GM12878 (cell line): ENCODE results near the gene TNFRSF1A. TPM values are rescaled to one million over a fixed set of nuclear protein-coding genes. Genes with fewer than 3 reads are reported as not detected.

Experiments
- ATF7 ChIP-seq: fragments of 450-650 bp; IDR thresholded peaks from 2 replicates; pipeline ENCODE4 v1.6.1; 2016; ENCODE audit warnings: low read depth, mild to moderate bottlenecking
- BACH1 ChIP-seq: fragments of 450-650 bp; IDR thresholded peaks from 2 replicates; pipeline ENCODE4 v1.6.1; 2017; ENCODE audit warnings: mild to moderate bottlenecking, borderline replicate concordance
- BMI1 ChIP-seq: fragments of 450-650 bp; IDR thresholded peaks from 2 replicates; pipeline ENCODE4 v1.6.1; 2016; ENCODE audit warnings: mild to moderate bottlenecking, moderate library complexity, borderline replicate concordance
- CBFB ChIP-seq: IDR thresholded peaks from 2 replicates; pipeline ENCODE4 v1.6.1; 2016; ENCODE audit warnings: antibody characterized with exemption, low read depth
- CREM ChIP-seq: IDR thresholded peaks from 2 replicates; pipeline ENCODE4 v1.6.1; 2014; ENCODE audit warnings: antibody characterized with exemption, low read depth
- GATAD2B ChIP-seq: fragments of 450-650 bp; conservative IDR thresholded peaks from 2 replicates; pipeline ENCODE4 v1.6.1; 2017; ENCODE audit warnings: low read depth, mild to moderate bottlenecking, moderate library complexity
- IKZF1 ChIP-seq: fragments of 450-650 bp; conservative IDR thresholded peaks from 2 replicates; pipeline ENCODE4 v1.6.1; 2017; ENCODE audit warnings: antibody characterized with exemption, mild to moderate bottlenecking
- LARP7 ChIP-seq: fragments of 450-650 bp; IDR thresholded peaks from 2 replicates; pipeline ENCODE4 v1.6.1; 2017; ENCODE audit warnings: mild to moderate bottlenecking
- MYB ChIP-seq: fragments of 150-350 bp; IDR thresholded peaks from 2 replicates; pipeline ENCODE4 v1.6.1; 2014; ENCODE audit warnings: mild to moderate bottlenecking, low read depth, low read length, borderline replicate concordance
- NFIC ChIP-seq: IDR thresholded peaks from 2 replicates; pipeline ENCODE4 v1.6.1; 2012; ENCODE audit warnings: low read depth, mild to moderate bottlenecking, inconsistent platforms, low read length, moderate library complexity
- NFYB ChIP-seq: IDR thresholded peaks from 2 replicates; pipeline ENCODE4 v1.6.1; 2011; ENCODE audit warnings: low read depth, mild to moderate bottlenecking, low read length, improper control_type of control experiment, moderate library complexity; ENCODE audit not compliant: insufficient read depth
- POLR2AphosphoS2 ChIP-seq: IDR thresholded peaks from 2 replicates; pipeline ENCODE4 v1.6.1; 2011; ENCODE audit warnings: low read depth, mild to moderate bottlenecking, low read length, improper control_type of control experiment, moderate library complexity
- RB1 ChIP-seq: fragments of 450-650 bp; formaldehyde crosslinking; IDR thresholded peaks from 2 replicates; pipeline ENCODE4 v1.6.1; 2017; ENCODE audit warnings: mild to moderate bottlenecking, borderline replicate concordance
- RUNX3 ChIP-seq: IDR thresholded peaks from 2 replicates; pipeline ENCODE4 v1.6.1; 2012; ENCODE audit warnings: low read length, inconsistent platforms
- SMARCA5 ChIP-seq: fragments of 450-650 bp; IDR thresholded peaks from 2 replicates; pipeline ENCODE4 v1.6.1; 2017; ENCODE audit warnings: mild to moderate bottlenecking
- ZNF207 ChIP-seq: fragments of 450-650 bp; IDR thresholded peaks from 2 replicates; pipeline ENCODE4 v1.6.1; 2014; ENCODE audit warnings: antibody characterized with exemption, mild to moderate bottlenecking, borderline replicate concordance
- polyA plus RNA-seq, 11 experiments: library from polyadenylated mRNA; depleted of rRNA in 4 of 11; unstranded in 6 of 11; stranded (reverse) in 5 of 11; fragments of >200 nt; fragmentation: Nextera tagmentation in 4 of 11; fragmentation: Illumina TruSeq in 1 of 11; extraction: Ambion mirVana in 4 of 11; extraction: Trizol in 1 of 11; gene quantifications; 1 replicate in 1 of 11; 2 replicates in 10 of 11; pipeline versions ENCODE4 v1.2.1 to v1.2.3, GENCODE V29; 2011 to 2016; ENCODE audit warnings: inconsistent platforms in 2 of 11, missing spikeins in 2 of 11, low read depth in 1 of 11
- total RNA-seq, 4 experiments: library from RNA; depleted of rRNA in 3 of 4; stranded (reverse); fragments of >200 nt in 3 of 4; fragmentation: Illumina TruSeq in 1 of 4; extraction: Trizol in 1 of 4; gene quantifications; 2 replicates each; pipeline versions ENCODE4 v1.2.1 to v1.2.3, GENCODE V29; 2013 to 2021
- TF ChIP-seq, protein P1 (sequence below): fragments of 450-650 bp; IDR thresholded peaks from 2 replicates; pipeline ENCODE4 v1.6.1; 2014; ENCODE audit warnings: mild to moderate bottlenecking
- TF ChIP-seq, protein P2 (sequence below): fragments of 450-650 bp; IDR thresholded peaks from 2 replicates; pipeline ENCODE4 v1.6.1; 2017; ENCODE audit warnings: mild to moderate bottlenecking, moderate library complexity
- TF ChIP-seq, protein P3 (sequence below): fragments of 450-650 bp; IDR thresholded peaks from 2 replicates; pipeline ENCODE4 v1.6.1; 2016; ENCODE audit warnings: mild to moderate bottlenecking
- TF ChIP-seq, protein P4 (sequence below): fragments of 450-650 bp; IDR thresholded peaks from 2 replicates; pipeline ENCODE4 v1.6.1; 2017; ENCODE audit warnings: mild to moderate bottlenecking, low read depth, inconsistent platforms; ENCODE audit not compliant: poor library complexity, severe bottlenecking

The TNFRSF1A gene
- total and polyA plus RNA-seq, 10 of the 15 experiments (the other 5 are each of a cell fraction or from before 2014, with no cell fraction given): 0.24 to 16.5 (median 13.0) TPM

DNA sequence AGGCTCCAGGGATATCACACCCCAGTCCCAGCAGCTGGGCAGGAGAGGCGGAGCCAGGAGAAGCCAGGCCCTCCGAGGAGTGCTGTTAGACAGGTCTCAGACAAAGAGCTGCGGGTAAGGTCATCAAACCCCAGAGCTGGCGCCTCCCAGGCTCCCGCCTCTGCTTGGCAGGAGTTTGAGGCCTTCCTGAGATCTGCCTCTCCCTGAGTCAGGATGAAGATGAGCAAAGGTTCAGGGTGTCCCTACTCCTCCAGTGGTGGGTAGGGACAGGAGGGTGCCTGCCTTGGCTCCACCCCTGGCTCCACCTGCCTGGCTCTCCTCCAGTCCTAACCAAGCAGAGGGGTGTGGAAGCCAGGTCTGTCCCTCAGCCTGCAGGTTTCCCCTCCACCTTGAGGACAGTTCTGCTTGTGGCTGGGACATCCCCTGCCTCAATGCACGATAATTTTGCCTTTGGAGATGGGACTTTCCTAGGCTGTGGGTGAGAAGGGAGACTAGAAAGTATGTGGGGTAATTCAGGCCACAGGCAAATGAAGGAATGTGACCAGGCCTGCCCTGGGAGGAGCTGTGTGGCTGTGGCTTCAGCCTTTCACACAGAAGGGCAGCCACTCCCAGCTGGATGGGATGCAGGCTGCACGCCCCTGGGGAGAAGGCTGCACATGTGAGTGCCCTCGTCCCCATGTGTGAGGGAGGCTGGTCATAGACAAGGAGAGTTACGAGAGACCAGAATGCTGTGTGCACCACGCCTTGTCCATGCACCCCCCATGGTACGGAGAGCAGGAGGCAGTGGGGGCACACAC is 29.1 kb downstream of the TNFRSF1A start (continued):
- TF ChIP-seq, protein P1, sequence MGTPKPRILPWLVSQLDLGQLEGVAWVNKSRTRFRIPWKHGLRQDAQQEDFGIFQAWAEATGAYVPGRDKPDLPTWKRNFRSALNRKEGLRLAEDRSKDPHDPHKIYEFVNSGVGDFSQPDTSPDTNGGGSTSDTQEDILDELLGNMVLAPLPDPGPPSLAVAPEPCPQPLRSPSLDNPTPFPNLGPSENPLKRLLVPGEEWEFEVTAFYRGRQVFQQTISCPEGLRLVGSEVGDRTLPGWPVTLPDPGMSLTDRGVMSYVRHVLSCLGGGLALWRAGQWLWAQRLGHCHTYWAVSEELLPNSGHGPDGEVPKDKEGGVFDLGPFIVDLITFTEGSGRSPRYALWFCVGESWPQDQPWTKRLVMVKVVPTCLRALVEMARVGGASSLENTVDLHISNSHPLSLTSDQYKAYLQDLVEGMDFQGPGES: no peak
- TF ChIP-seq NFYB: no peak
- TF ChIP-seq CBFB: 0 out of 2 replicates have a peak, but pooled peaks have one; percentile 37
- peak; percentile 90 for TF ChIP-seq RUNX3
- TF ChIP-seq, protein P2, sequence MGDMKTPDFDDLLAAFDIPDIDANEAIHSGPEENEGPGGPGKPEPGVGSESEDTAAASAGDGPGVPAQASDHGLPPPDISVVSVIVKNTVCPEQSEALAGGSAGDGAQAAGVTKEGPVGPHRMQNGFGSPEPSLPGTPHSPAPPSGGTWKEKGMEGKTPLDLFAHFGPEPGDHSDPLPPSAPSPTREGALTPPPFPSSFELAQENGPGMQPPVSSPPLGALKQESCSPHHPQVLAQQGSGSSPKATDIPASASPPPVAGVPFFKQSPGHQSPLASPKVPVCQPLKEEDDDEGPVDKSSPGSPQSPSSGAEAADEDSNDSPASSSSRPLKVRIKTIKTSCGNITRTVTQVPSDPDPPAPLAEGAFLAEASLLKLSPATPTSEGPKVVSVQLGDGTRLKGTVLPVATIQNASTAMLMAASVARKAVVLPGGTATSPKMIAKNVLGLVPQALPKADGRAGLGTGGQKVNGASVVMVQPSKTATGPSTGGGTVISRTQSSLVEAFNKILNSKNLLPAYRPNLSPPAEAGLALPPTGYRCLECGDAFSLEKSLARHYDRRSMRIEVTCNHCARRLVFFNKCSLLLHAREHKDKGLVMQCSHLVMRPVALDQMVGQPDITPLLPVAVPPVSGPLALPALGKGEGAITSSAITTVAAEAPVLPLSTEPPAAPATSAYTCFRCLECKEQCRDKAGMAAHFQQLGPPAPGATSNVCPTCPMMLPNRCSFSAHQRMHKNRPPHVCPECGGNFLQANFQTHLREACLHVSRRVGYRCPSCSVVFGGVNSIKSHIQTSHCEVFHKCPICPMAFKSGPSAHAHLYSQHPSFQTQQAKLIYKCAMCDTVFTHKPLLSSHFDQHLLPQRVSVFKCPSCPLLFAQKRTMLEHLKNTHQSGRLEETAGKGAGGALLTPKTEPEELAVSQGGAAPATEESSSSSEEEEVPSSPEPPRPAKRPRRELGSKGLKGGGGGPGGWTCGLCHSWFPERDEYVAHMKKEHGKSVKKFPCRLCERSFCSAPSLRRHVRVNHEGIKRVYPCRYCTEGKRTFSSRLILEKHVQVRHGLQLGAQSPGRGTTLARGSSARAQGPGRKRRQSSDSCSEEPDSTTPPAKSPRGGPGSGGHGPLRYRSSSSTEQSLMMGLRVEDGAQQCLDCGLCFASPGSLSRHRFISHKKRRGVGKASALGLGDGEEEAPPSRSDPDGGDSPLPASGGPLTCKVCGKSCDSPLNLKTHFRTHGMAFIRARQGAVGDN: peak; percentile 92
- peak; percentile 6; the same call in 1 of the 2 replicates for TF ChIP-seq ATF7
- peak; percentile 98 for TF ChIP-seq IKZF1
- TF ChIP-seq, protein P3, sequence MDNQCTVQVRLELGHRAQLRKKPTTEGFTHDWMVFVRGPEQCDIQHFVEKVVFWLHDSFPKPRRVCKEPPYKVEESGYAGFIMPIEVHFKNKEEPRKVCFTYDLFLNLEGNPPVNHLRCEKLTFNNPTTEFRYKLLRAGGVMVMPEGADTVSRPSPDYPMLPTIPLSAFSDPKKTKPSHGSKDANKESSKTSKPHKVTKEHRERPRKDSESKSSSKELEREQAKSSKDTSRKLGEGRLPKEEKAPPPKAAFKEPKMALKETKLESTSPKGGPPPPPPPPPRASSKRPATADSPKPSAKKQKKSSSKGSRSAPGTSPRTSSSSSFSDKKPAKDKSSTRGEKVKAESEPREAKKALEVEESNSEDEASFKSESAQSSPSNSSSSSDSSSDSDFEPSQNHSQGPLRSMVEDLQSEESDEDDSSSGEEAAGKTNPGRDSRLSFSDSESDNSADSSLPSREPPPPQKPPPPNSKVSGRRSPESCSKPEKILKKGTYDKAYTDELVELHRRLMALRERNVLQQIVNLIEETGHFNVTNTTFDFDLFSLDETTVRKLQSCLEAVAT: peak; percentile 67; the same call in 1 of the 2 replicates
- TF ChIP-seq GATAD2B: peak; percentile 86
- TF ChIP-seq LARP7: peak; percentile 68
- TF ChIP-seq NFIC: no peak
- TF ChIP-seq ZNF207: no peak
- TF ChIP-seq BACH1: peak; percentile 46; the same call in 1 of the 2 replicates
- TF ChIP-seq MYB: no peak
- TF ChIP-seq CREM: peak; percentile 37; the same call in 1 of the 2 replicates
- peak; percentile 59; the same call in 1 of the 2 replicates for TF ChIP-seq RB1
- peak; percentile 77 for TF ChIP-seq SMARCA5
- TF ChIP-seq BMI1: 0 out of 2 replicates have a peak, but pooled peaks have one; percentile 25
- TF ChIP-seq POLR2AphosphoS2: no peak
- TF ChIP-seq, protein P4, sequence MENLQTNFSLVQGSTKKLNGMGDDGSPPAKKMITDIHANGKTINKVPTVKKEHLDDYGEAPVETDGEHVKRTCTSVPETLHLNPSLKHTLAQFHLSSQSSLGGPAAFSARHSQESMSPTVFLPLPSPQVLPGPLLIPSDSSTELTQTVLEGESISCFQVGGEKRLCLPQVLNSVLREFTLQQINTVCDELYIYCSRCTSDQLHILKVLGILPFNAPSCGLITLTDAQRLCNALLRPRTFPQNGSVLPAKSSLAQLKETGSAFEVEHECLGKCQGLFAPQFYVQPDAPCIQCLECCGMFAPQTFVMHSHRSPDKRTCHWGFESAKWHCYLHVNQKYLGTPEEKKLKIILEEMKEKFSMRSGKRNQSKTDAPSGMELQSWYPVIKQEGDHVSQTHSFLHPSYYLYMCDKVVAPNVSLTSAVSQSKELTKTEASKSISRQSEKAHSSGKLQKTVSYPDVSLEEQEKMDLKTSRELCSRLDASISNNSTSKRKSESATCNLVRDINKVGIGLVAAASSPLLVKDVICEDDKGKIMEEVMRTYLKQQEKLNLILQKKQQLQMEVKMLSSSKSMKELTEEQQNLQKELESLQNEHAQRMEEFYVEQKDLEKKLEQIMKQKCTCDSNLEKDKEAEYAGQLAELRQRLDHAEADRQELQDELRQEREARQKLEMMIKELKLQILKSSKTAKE: peak; percentile 83
